RPMI7951 (cell line): ENCODE data around the gene SLC9A2. TPM values are rescaled to one million over a fixed set of nuclear protein-coding genes. Genes with fewer than 3 reads are reported as not detected.

Experiments used
- DNase-seq: peaks from one replicate; pipeline ENCODE4 v3.0.0-alpha.2; 2012; ENCODE audit warnings: low read depth
- total RNA-seq: library from RNA; depleted of rRNA; stranded (reverse); fragments of >200 nt; shearing (Covaris generic); gene quantifications from 2 replicates; pipeline ENCODE4 v1.2.3, GENCODE V29; 2014

The SLC9A2 gene
- total RNA-seq, 1 experiment from 2014 or later = not detected

DNA sequence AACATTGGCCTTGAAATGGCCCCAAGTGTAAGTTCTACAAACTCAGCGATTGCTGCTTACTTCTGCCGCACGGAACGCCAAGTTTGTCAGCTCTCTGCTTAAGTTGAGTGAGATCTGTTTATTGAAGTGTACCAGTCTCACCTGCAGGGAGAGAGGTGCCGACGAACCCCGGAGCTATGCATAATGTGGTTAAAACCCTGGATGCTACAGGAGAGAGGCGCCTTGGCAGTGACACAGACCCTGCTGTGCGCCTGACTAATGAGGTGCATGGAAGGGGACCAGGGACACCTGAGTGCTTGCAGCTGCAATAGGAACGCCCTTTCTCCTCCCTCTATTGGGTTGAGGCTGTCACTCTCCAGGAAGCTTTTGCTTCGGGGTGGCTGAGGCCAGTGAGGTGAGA, 979 bp downstream of the SLC9A2 start:
- DNase-seq = no peak

GRCh38 chr2:102621630-102622029, 2.3 kb downstream of the SLC9A2 start:
- no peak for DNase-seq

- no peak for DNase-seq
Measured at GRCh38 chr2:102622646-102623045, 3.3 kb downstream of the SLC9A2 start.

DNA sequence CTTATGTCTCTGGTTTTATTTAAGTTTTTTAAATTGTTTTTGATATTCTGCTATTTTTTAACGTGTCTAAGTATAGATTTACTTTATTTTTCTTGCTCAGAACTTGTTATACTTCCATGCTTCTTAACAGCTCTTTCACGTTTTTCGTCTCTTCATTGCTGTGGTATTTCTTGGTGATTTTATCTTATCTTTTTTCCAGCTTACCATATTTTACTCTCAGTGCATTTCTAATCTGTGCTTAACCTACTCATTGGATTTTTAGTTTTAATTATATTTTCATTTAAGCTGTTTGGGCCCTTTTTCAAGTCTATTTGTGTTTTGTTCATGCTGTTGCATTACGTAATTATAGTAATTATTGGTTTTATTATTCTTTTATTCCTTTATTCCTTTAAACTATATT, 11.1 kb downstream of the SLC9A2 start:
- no peak for DNase-seq

DNA sequence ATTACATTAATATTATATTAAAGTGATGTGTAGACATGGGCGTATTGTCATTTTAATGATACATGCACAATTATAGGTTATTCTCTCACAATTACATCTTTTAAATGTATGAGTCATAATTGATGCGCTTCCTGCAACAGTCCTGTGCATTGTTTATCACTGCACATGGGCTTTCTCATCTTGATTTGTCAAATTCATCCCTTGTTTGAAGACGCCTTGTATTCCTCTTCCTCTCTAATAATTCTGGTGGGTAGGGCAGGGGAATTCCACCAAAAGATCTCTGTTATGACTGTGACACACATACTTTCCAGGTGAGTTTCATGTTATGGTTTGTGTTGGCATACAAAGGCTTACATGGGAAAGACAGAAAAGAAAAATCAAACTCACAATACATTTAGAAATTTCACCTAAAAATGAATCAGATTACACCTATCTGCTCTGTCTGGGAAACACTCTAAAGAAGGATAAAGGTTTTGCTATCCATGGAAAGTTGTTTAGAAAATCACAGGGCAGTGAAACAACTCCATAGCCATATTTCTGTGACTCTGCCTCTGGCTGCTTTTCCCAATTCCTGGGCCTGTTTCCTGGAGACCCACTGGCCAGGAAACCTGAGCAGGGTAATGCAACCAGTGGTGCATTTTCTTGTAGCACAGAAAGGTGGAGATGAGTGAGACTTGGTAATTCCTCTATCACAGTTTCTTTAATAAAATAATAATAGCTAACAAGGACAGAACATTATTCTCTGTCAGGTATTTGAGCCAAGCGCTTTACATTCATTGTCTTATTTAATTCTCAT, 13.2 kb downstream of the SLC9A2 start:
- no peak for DNase-seq

DNA sequence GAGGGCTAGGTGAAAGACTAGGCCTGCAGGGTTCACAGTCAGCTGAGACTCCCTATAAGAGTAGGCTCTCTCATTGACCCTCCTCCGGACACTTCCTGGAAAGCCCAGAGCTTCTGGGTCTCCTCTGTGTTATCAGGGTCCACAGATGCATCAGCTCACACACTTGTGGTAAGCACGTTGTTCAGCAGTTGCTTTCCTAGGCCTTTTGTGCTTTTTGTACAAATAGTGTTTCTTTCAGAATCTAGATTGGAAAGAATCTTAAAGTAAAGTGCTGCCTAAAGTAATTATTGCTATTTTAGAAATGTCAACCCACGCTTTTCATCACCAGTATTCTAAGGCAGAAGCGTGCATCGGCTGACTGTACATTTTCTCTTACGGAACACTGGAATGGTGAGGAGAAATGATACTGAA, 15.5 kb downstream of the SLC9A2 start:
- no peak for DNase-seq

DNA sequence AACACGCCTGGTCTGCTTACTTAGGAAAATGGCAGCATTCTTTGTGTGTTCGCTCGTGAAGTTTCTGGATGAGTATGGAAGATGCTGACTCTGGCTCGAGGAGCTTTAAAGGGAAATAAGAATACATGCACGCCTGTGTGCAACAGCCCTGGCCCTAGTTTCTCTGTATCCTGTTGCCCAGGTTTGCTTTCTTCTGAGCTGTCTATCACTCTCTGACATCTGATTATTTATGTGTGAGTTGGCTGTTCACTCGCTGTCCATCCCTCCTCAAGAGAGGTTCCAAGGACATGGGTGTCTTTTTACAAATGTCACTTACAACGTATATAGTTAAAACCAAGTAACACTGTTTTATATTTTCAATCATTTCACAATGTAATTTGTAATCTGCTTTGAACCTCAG, 16.0 kb downstream of the SLC9A2 start:
- no peak for DNase-seq

GRCh38 chr2:102636283-102636907, 17.0 kb downstream of the SLC9A2 start:
- DNase-seq = no peak

DNA sequence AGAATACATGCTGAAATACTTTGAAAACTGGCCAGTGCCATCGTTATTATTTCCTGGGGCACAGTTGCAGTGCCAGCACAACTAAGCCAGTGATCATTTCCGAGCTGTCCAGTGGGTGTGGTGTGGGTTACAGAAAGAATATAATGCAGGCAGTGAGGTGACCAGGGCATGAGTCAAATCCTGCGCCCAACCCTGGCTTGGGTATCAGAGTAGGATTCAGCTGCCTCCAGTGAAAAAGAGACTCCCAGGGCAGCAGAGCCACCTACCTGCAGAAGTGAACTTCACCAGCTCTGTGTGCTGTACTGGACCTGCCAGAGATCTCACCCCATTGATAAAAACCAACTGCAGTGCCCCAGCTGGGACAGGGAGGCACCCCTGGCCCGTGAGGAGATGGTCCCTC, 18.0 kb downstream of the SLC9A2 start:
- no peak for DNase-seq

DNA sequence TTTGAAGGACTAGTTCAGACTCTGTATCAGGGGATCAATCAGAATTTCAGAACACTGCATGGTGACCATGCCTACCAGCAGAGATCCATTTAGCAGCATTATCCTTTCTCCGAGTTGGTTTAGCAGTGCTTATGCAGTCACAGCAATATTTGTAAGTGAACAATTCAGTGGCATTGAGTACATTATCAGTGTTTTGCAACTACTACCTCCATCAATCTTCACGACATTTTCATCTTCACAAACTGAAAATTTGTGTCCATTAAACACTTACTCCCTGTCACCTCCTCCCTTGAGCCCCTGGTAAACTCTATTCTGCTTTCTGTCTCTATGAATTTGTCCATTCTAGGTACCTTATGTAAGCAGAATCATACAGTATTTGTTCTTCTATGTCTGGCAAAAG, 20.1 kb downstream of the SLC9A2 start:
- no peak for DNase-seq

- DNase-seq = no peak
Measured at GRCh38 chr2:102652126-102652525, 32.8 kb downstream of the SLC9A2 start.

DNA sequence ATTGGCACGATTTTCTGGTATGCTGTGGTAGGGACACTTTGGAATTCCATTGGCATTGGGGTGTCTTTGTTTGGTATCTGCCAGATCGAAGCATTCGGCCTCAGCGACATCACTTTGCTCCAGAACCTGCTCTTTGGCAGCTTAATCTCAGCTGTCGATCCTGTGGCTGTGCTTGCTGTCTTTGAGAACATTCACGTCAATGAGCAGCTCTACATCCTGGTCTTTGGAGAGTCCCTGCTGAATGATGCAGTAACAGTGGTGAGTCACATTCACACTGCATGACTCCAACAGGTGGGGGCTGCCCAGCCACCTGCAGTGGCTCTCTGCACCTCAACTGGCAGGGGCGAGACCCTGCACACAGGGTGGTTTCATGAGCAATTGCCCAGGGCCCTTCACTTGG, 38.4 kb downstream of the SLC9A2 start:
- DNase-seq = no peak

DNA sequence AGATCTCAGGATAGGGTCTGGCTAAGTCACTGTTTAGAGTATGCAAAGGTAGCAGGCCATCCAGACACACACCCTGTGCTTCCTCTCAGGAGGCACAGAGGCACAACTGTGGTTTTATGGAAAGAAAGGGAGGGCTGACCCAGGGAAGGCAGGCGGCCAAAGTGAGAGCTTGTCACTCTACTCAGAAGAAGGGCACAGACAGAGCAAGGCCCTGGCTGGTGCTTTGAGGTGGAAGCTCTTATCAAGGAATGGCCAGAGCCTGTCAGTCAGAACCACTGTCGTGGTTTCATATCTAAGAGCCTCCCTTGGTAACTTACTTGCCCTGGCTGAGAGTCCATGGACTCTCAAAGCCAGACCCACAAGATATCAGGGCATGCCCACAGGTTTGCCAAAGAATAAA, 40.7 kb downstream of the SLC9A2 start:
- no peak for DNase-seq

DNA sequence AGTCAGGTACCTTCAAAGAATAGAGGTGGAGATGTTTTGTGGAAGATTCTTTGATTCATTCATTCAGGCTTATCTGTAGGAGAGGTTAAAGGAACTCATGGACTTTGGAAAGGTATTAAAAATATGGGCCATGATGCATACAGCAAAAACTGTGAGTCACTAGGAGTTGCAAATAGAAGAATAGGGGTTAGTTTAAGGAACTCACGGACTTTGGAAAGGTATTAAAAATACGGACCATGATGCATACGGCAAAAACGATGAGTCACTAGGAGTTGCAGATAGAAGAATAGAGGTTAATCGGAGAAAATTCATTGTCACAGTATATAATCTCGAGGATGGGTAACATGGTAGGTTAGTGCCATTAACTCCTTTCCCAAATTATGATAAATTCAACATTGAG, 41.2 kb downstream of the SLC9A2 start:
- DNase-seq = no peak

- DNase-seq = no peak
Measured at GRCh38 chr2:102661846-102662245, 42.5 kb downstream of the SLC9A2 start.

GRCh38 chr2:102662833-102663232, 43.5 kb downstream of the SLC9A2 start:
- DNase-seq = no peak

GRCh38 chr2:102663381-102663780, 44.0 kb downstream of the SLC9A2 start:
- DNase-seq = no peak

DNA sequence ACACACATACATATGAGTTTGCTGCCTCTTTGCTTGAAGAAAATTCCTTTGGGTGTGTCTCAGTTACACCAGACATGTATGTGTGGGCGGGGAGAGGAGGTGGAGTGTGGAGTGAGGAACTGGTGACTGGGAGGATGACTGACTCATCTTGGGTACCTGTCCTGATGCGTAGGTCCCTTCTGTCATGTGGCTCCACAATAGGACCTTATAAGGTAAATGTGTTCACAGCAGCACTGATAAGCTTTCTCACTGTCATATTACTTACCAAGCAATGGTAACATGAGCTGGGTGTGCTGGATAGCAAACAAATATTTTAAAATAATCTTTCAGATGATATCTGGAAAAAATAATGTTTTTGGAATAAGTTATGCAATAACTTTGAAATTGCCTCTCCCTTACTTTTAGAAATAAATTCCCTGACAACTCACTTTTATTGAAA, 45.1 kb downstream of the SLC9A2 start:
- peak; percentile 15 for DNase-seq

DNA sequence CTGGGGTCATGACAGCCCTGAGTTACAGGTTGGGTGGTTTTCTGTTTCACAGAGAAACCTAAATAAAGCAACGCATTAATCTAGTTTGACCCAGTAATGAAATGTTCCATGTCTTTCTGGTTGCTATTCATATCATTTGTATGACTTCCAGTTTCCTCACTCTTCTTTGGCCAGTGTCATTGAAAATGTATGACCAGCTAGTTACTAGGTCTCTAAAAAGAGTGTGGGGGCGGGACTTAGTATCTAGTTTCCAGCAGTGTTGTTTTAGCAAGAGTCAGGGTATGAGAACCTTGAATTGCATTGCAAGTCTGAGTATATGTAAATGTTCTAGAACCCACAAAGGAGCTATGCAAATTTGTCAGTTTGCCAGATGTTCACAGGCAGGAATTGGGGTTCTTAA, 47.7 kb downstream of the SLC9A2 start:
- no peak for DNase-seq

DNA sequence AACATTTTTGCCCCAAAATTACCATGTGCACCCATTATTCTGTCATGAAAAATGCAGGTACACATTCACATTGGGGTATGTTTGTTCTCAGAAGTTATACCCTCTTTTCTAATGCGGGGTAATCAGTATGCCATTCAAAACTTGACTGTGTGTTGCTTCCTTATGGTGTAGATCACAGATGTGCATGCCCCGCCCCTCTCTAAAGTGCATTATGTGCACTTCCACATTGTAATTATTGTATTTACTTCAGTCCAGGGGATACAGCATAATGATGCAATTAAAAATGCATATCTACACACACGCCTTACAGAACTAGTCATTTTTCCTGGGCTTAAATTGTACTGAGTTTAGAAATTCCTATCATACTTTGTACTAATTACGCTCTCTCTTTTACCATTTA, 48.8 kb downstream of the SLC9A2 start:
- DNase-seq = no peak

- DNase-seq = no peak
Measured at GRCh38 chr2:102669401-102669800, 50.0 kb downstream of the SLC9A2 start.

GRCh38 chr2:102672107-102672776, 52.9 kb downstream of the SLC9A2 start:
- DNase-seq = no peak

DNA sequence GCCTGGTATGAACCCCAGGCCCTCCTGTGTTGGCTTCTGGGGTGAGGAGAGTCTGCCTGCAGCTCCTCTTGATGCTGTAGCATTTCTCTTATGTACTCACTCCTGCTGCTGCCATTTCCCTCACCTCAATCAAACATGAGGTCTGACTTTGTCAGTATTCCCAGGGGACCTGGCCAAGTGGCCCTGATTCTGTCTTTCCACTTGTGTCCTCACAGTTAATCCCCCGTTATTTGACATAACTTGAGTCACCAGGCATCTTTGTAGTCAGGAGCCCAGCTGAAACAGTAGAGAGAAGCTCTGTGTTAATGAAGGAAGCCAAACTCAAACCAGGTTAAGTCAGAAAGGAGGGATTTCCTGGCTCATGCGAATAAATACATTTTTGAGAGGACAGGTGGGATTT, 55.0 kb downstream of the SLC9A2 start:
- no peak for DNase-seq
